Measurements from ENCODE around the gene SLAMF9. TPM values are rescaled to one million over a fixed set of nuclear protein-coding genes. Genes with fewer than 3 reads are reported as not detected.

Gene SLAMF9
- total and polyA plus RNA-seq, 2 of the 8 experiments (the other 6 are each of a cell fraction or from before 2014, with no cell fraction given) = not detected

- FAIRE-seq = no peak
- H2AK5ac ChIP-seq (ENCODE audit: low read depth, low read length) = no peak overlapping the region
- 53% methylated on average over 4 of the region's 4 CpGs; no CpG with 5 or more reads in 1 of the 2 experiments for WGBS, 2 experiments (ENCODE audit: extremely low coverage in 1 of 2, insufficient coverage in 1 of 2, insufficient read length in 1 of 2, insufficient replicate concordance in 2 of 2, low coverage in 1 of 2, low lambda C conversion rate in 2 of 2, missing lambda C conversion rate in 1 of 2)
- TF ChIP-seq SAP30 (IDR thresholded peaks at IDR 0.05; ENCODE audit: insufficient read depth, insufficient replicate concordance, low read length) (no peak), TAF7 (optimal IDR thresholded peaks at IDR 0.05; ENCODE audit: borderline replicate concordance, low read depth, low read length) (no peak), EP300 (IDR thresholded peaks at IDR 0.05; ENCODE audit: borderline replicate concordance in 1 of 2, low read depth in 2 of 2, low read length in 2 of 2) (no peak), SP1 (IDR thresholded peaks at IDR 0.05; ENCODE audit: low read depth, low read length) (no peak), CHD1 (IDR thresholded peaks at IDR 0.05; ENCODE audit: low read depth, low read length) (no peak), SRF (IDR thresholded peaks at IDR 0.05; ENCODE audit: low read depth, low read length) (no peak), BRCA1 (IDR thresholded peaks at IDR 0.05; ENCODE audit: low read depth, low read length) (no peak), CEBPB (IDR thresholded peaks at IDR 0.05; ENCODE audit: low read depth, low read length) (no peak)
- TF ChIP-seq, protein P1, sequence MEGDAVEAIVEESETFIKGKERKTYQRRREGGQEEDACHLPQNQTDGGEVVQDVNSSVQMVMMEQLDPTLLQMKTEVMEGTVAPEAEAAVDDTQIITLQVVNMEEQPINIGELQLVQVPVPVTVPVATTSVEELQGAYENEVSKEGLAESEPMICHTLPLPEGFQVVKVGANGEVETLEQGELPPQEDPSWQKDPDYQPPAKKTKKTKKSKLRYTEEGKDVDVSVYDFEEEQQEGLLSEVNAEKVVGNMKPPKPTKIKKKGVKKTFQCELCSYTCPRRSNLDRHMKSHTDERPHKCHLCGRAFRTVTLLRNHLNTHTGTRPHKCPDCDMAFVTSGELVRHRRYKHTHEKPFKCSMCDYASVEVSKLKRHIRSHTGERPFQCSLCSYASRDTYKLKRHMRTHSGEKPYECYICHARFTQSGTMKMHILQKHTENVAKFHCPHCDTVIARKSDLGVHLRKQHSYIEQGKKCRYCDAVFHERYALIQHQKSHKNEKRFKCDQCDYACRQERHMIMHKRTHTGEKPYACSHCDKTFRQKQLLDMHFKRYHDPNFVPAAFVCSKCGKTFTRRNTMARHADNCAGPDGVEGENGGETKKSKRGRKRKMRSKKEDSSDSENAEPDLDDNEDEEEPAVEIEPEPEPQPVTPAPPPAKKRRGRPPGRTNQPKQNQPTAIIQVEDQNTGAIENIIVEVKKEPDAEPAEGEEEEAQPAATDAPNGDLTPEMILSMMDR (IDR thresholded peaks at IDR 0.05; ENCODE audit: control extremely low read depth in 1 of 3, insufficient read depth in 1 of 3, low read depth in 1 of 3, low read length in 3 of 3) = no peak
These were observed 16.8 kb downstream of the SLAMF9 start for GRCh38 chr1:159937054-159937750.

More at GRCh38 chr1:159937054-159937750, 16.8 kb downstream of the SLAMF9 start:
- Histone ChIP-seq H3K27me3 (replicated peaks in 1 of 4; ENCODE audit: control insufficient read depth in 3 of 4, extremely low read depth in 1 of 4, insufficient read depth in 3 of 4, low read length in 3 of 4) (no peaks in the 10 kb centered on the region), H4K20me1 (replicated peaks in 1 of 2; ENCODE audit: control insufficient read depth in 1 of 2, insufficient read depth in 2 of 2, low read length in 2 of 2) (no peaks in the 10 kb centered on the region), H4K91ac (replicated peaks; ENCODE audit: insufficient read length, low read length) (no peak overlapping the region), H3K4me3 (ENCODE audit: extremely low read depth in 1 of 4, insufficient read depth in 2 of 4, low read depth in 3 of 4, low read length in 4 of 4) (no peak overlapping the region; a peak in 1 of 8 replicates), H3K79me1 (ENCODE audit: low read depth, low read length) (no peaks in the 10 kb centered on the region), H3K36me3 (ENCODE audit: control insufficient read depth in 2 of 4, insufficient read depth in 4 of 4, low read length in 3 of 4) (peaks cover 3 to 21% (median 13%) of the 10 kb centered on the region in 4 experiments; a peak in 7 of 8 replicates), H2BK12ac (ENCODE audit: low read depth, low read length) (peak overlapping the region; percentile 80; the same call in 1 of the 2 replicates), H3K14ac (ENCODE audit: insufficient read length) (no peak overlapping the region), H4K5ac (ENCODE audit: insufficient read length, low read depth, low read length) (no peak overlapping the region), H2BK5ac (ENCODE audit: low read depth, low read length) (peak overlapping the region; percentile 73; the same call in 1 of the 2 replicates), H3K23ac (ENCODE audit: insufficient read length) (no peak overlapping the region), H4K8ac (ENCODE audit: extremely low read depth, insufficient read depth, low read length) (no peak overlapping the region), H3K9ac (replicated peaks in 1 of 4; ENCODE audit: extremely low read depth in 1 of 4, low read depth in 3 of 4, low read length in 3 of 4) (no peak overlapping the region), H3K4me1 (replicated peaks in 1 of 4; ENCODE audit: control insufficient read depth in 3 of 4, insufficient read depth in 4 of 4, low read length in 3 of 4) (peaks cover 0 to 17% (median 11%) of the 10 kb centered on the region in 4 experiments; a peak in 6 of 7 replicates), H2BK20ac (ENCODE audit: low read length) (peak overlapping the region; percentile 86; the same call in 1 of the 2 replicates), H3K9me3 (ENCODE audit: insufficient read depth in 2 of 2, low read depth in 1 of 2, low read length in 1 of 2) (no peaks in the 10 kb centered on the region), H2BK120ac (replicated peaks; ENCODE audit: low read depth, low read length) (no peak overlapping the region), H2BK15ac (ENCODE audit: low read length) (no peak overlapping the region; the same call in 1 of the 2 replicates), H3K4me2 (ENCODE audit: insufficient read depth in 1 of 2, low read depth in 2 of 2, low read length in 2 of 2) (peak overlapping the region; percentile 23 to 40; a peak in 2 of 4 replicates), H3K27ac (ENCODE audit: low read depth, low read length) (no peak overlapping the region), H3K79me2 (ENCODE audit: control insufficient read depth in 1 of 2, insufficient read depth in 2 of 2, low read length in 2 of 2) (no peaks in the 10 kb centered on the region), H3K56ac (replicated peaks; ENCODE audit: insufficient read length, low read depth, low read length) (no peak overlapping the region), H3K23me2 (ENCODE audit: low read depth, low read length) (no peaks in the 10 kb centered on the region), H3K4ac (replicated peaks; ENCODE audit: insufficient read length, low read depth, low read length) (no peak overlapping the region), H2AFZ (ENCODE audit: low read length) (no peak overlapping the region), H3K18ac (ENCODE audit: extremely low read depth, low read length) (peak overlapping the region; percentile 38; the same call in 1 of the 2 replicates)
- ChIA-PET CTCF (ENCODE audit: partially characterized antibody) (interaction anchor here (0.9 to 35.5 kb wide), 22 partner anchors 12 to 156 kb away, joined by 3 to 696 read pairs (median 8); partner anchors contain the start of genes DUSP23, FCRL6, IGSF9 and SLAMF9), POLR2A (ENCODE audit: partially characterized antibody) (interaction anchor here (0.8 to 6.0 kb wide), 4 partner anchors 8 to 68 kb away, joined by 3 to 41 read pairs (median 16); partner anchors contain the start of genes IGSF9 and TAGLN2)
- no peak for DNase-seq (ENCODE audit: low read depth in 1 of 2, low spot score in 2 of 2)

All from H1 (cell line).